GM21367 (cell line): ENCODE data around the gene LRRC4.

ENCODE experiments used
- ATAC-seq: cut with Tn5 transposase; IDR thresholded peaks from one replicate; pipeline ENCODE4 v1.9.1; 2021; ENCODE audit not compliant: unreplicated experiment

The LRRC4 gene

DNA sequence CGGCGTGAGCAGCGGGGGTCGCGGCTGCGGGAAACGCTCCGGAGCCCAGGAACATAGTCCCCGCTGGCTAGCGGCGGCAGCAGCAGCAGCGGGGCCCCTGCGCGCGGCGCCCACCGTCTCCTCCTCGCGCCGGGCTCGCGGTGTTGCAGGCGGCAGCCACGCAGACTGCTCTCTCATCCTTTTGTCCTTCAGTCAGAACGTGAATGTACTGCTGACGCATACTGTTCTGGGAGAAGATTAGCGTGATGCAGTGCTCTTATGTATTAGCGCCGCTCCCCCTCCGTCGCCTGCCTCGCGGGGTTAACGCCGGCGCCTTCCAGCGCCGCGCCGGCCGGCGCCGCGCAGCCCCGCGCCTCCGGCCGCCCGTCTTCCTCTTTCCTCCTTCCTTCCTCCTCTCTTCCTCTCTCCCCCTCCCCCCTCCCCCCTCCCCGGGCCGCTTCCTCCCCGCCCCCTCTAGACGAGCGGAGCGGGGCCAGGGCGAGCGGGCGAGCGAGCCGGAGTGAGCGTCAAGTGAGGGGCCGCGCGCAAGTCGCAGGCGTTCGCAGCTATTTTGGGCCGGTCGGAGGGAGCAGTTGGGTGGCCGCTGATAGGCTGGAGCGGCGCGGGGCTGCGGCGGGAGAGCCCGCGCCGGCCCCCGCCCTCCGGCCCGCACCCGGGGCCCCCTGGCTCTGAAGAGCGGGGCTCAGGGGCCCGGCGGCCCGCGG is 816 bp upstream of the LRRC4 start:
- peak; percentile 48 for ATAC-seq

DNA sequence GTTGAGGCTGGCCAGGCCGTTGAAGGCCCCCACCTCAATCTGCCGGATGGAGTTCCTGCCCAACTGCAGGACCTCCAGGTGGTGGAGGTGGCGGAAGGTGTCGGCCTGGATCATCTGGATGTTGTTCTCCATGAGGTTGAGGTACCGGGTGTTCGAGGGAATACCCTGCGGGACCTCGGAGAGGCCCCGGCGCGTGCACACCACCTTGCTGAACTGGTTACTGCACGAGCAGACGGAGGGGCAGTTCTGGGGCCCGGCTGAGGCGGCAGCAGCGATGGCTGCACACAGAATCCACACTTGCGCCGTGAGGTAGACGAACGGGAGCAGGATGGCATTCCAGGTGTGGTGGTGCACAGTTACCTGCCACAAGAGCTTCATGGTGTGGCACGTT is 979 bp downstream of the LRRC4 start:
- no peak for ATAC-seq

DNA sequence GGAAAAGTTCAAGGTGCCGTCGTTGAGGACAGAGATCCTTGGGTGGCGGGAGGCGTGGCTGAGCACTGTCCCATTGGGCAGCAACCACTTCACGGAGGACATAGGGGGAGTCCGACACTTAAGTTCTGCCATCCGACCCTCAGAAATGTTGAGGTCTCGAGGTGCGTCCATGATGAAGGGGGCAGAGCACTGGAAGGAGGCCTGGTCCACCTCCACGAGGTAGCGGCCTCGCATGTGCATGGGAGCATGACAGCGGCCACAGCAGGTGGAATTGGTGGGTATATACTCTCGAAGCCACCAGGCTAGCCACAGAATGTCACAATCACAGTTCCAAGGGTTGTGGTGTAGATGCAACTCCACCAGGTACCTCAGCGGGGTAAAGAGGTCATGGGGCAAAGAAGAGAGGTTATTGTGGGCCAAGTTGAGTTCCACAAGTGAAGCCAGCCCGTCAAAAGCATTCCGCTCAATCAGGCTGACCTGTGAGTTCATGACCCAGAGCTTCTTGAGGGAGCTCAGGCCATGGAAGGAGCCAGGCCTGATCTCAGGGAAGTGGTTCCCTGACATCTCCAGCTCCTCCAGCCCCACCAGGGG is 1.7 kb downstream of the LRRC4 start:
- no peak for ATAC-seq

- no peak for ATAC-seq
These were observed 3.7 kb downstream of the LRRC4 start for GRCh38 chr7:128027485-128027980.

GRCh38 chr7:128026551-128026950 is 4.7 kb downstream of the LRRC4 start:
- ATAC-seq: no peak

GRCh38 chr7:128025819-128026218 is 5.4 kb downstream of the LRRC4 start:
- ATAC-seq: no peak

DNA sequence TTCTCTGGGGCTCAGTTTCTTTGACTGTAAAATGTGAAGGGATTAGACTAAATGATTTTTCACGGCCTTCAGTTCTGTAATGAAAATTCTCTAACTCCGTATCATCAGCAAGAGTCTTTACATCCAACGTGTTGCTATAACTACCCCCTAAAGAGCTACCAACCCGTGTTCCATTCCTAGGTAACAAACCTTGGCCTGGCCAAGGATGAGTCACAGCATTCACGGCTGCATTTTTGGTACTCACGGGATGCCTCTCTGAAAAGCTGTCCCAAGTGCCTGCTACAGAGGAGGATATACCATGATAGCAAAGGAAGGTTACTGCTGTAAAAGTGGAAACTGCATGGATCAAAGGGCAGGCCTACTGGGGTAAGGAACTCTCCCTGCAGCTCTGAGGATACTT is 5.9 kb downstream of the LRRC4 start:
- no peak for ATAC-seq

- no peak for ATAC-seq
These were observed 7.1 kb downstream of the LRRC4 start for GRCh38 chr7:128024151-128024550.

DNA sequence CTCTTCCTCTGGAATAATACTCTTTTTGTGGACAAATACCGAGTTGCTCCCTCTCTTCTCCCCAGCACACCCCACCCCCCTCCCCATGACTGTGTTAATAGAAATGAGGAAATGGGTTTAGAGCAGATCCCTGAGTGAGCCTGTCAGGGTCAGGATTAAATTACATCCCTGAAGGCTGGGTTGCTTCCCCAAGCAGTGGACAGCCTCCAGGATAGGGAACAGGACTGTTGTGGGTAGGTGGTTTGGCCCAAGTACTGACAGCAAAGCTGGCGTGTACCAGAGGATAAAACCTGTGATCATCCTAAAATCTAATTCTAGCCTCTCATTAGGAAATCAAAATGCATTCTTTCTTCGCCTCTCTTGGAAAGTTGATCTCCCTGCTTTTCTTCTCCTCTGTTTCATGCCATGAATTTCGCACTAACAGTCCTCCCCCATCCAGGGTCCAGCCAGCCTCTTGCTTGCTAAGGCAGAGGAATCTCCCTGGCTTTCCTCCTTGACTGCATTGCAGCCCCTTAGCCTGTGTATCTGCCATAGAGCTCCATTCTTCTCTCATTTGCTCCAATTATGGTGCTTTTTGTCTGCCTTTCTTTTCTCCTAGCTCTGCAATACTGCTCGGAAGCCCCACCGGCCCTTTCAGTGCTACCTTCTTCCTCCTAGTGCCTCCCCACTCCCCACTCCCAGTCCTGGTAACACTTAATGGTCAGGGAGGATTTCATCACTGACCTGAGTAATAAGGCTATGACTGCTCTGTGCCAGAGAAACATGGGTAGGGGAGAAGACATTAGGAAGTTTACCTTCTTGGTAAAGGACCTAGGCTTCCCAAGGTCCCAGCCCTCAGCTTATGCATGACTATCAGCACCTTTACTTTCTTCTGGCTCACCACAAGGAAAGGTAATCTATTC is 8.4 kb downstream of the LRRC4 start:
- no peak for ATAC-seq

- ATAC-seq: no peak
These were observed 9.9 kb downstream of the LRRC4 start for GRCh38 chr7:128021366-128021765.

DNA sequence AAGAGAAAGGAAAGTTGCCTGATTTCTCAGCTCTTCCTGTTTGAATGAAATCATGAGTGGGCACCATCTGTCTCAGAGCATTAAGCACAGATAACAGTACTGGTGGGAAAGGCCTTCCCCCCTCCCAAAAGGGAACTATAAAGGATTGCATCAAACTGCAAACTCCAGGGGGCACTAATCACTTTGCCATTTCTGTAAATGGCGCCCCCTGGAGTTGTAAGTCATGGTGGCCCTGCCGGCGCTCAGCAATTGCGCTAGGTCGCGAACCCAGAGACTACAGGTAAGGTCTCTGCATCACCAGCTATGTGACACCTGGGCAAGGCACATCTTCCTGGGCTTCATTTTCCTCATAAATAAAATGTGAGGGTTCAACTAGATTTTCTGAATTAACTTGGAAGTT is 11.1 kb downstream of the LRRC4 start:
- no peak for ATAC-seq

DNA sequence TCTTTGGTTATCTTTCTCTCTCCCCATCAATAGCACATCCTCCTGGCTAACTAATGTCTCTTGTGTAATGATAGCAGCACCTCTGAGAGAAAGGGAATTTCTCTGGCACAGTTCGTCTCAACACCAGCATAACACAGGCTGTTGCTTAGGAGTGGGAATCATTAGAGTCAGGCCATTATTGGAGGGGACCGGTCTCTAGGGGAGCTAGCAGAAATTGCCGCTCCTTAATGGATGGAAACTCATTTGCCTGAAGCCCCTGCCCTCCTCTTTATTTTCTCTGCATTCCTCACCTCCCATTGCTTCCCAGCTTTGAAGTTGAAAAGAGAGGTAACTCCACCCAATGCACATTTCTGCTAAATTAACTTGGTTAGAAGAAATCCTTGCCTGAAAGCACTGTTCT is 11.9 kb downstream of the LRRC4 start:
- ATAC-seq: no peak

- ATAC-seq: no peak
These were observed 13.1 kb downstream of the LRRC4 start for GRCh38 chr7:128017862-128018845.

DNA sequence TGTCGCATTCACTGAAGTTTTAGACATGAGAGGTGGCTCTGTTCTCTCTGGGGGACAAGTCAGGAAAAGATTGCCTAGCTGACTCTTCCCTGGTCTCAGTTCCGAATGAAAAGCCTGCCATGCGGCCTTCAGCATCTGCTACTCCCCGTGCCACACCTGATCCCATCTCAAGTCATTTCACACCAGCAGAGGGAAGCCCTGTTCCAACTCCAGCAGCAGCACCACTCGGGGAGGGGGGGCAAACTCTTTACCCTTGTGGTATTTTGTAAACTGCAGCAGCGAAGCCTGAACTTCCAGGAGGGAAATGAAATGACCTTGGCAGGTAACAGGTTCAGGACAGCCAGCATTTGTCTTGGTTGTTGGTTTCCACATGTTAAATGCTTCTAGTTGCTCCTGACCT is 13.8 kb downstream of the LRRC4 start:
- ATAC-seq: no peak

DNA sequence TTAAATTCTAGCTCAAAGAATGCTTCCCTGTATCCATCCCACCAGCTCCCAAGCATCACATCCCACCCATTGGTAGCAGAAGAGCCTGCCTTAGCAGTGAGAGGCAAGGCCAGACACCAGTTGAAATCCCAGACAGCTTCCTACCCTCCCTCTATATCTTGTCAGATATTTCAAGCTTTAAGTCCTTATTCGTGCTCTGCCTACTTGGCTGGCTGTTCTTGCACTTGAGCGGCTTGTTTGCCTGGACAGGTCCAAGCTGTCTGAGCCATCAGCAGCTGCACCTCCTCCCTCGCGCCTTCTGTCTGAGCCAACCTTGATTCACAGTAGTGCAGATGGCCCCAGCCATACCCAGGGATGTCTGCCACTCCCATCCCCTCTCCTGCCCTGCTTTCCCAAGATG is 16.4 kb downstream of the LRRC4 start:
- no peak for ATAC-seq

GRCh38 chr7:128011131-128011661 is 20.0 kb downstream of the LRRC4 start:
- ATAC-seq: no peak

DNA sequence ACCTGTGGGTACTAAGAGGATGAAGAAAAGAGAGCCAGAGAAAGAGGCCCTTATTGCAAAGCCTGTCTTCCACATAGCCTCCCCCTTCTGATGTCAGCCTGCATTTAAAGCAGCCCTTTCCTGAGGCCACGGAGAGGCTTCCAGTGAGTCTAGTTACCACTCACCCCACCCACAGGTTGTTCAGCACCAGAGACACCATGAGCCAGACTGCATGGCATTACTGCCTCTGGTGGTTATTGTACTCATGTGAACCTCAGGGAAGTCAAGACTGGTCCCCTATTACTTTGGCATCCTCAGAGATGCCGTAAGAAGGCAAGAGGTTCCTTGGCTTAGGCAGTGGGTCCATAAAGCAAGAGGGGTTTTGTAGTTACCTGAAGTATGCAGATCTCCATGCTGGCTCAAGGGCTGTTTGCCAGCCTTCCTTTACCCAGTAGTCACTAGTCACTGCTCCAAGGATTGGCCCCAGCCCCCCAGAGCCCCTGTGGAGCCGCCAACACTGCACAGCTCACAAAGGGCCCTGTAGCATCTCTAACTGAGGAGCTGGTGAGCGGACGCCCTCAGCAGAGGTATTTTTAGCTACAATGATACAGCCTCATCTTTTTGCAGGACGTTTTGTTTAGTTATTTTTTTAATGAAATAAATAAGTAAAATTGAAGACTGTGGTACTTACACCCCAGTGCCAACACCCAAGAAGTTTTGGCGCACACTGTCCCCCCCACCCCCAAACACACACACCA is 20.7 kb downstream of the LRRC4 start:
- no peak for ATAC-seq

DNA sequence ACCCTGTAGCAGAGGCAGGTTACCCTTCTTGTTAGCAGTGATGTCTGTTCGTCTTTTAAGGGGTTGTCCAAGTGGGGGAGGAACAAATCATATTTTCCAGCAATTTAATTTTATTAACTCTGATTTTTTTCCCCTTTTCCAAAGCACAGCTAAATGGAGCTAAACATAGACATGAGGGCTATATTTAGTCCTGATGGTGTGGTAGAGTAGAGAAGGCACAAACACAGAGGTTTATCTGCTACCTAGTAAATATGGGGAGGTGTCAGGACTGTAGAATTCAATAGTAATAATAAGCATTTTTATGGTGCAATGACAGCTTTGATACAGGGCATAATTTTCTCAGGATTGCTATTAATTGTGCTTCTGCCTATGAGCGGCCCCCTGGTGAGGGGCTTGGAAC is 22.5 kb downstream of the LRRC4 start:
- ATAC-seq: no peak

DNA sequence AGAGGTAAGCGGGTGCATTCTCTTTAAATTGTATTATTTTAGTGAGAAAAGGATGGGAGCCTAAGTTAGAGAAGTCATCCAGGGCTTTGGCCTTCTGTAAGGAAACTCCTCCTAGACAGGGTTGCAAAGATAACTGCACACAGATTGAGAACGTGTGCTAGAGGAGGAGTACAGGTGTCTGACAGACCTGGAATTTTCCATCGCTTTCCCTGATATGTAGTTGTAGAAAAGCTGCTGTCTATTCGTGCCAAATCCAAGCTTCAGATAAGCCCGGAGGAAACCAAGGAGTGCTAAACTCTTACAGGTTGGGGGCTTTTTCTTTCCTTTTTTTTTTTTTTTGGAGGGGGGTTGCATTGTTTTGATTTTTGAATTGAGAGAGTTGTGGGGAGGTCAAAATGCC is 23.1 kb downstream of the LRRC4 start:
- ATAC-seq: no peak

DNA sequence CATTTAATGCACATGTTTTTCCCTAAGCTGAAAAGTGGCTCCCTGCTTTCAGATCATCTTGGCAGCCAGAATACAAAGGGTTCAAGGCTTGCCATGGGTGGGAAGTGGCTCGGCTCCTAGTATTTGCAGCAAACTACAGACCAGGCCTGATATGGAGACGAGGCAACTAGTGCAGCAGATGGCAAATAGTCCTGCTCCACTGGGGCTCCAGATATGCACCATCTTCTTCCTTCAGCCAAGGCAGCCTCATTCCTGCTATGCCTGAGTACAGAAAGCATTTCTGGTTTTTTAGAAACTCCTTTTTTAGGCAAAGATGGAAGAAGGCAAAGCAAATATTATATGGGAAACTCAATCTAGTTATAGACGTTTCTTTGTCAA is 23.9 kb downstream of the LRRC4 start:
- no peak for ATAC-seq
